Urinary bladder (tissue), 4 donors: ENCODE data around the gene MMP8. TPM values are rescaled to one million over a fixed set of nuclear protein-coding genes. Genes with fewer than 3 reads are reported as not detected.

ENCODE experiments used
- DNase-seq: peaks from one replicate; pipeline ENCODE4 v3.0.0-alpha.2; 2015; ENCODE audit errors: extremely low spot score
- H3K27ac ChIP-seq: one replicate; pipeline ENCODE4 v1.5.1; 2013; ENCODE audit warnings: low read depth, mild to moderate bottlenecking, moderate library complexity
- H3K36me3 ChIP-seq: one replicate; pipeline ENCODE4 v1.6.1; 2013; ENCODE audit warnings: mild to moderate bottlenecking, moderate library complexity; ENCODE audit not compliant: insufficient read depth
- H3K4me1 ChIP-seq: one replicate; pipeline ENCODE4 v1.6.1; 2013; ENCODE audit warnings: mild to moderate bottlenecking, moderate library complexity; ENCODE audit not compliant: insufficient read depth
- H3K4me3 ChIP-seq: one replicate; pipeline ENCODE4 v1.5.1; 2013; ENCODE audit warnings: low read depth, low read length
- WGBS: extraction: QIAGEN DNeasy Blood & Tissue Kit; methylation state at CpG from one replicate; pipeline ENCODE4 v1.1.7; 2013; 5-methylcytosine and 5-hydroxymethylcytosine counted together
- polyA plus RNA-seq: library from polyadenylated mRNA; stranded (reverse); fragments of 200-250 nt; gene quantifications from one replicate; pipeline ENCODE4 v1.2.3, GENCODE V29; 2013
- total RNA-seq: library from RNA; depleted of rRNA; stranded (reverse); fragments of >200 nt; gene quantifications from one replicate; pipeline ENCODE4 v1.2.3, GENCODE V29; 2014
- donor health status: healthy with polysubstance abuse.
- donor health status: healthy.

MMP8 gene, protein sequence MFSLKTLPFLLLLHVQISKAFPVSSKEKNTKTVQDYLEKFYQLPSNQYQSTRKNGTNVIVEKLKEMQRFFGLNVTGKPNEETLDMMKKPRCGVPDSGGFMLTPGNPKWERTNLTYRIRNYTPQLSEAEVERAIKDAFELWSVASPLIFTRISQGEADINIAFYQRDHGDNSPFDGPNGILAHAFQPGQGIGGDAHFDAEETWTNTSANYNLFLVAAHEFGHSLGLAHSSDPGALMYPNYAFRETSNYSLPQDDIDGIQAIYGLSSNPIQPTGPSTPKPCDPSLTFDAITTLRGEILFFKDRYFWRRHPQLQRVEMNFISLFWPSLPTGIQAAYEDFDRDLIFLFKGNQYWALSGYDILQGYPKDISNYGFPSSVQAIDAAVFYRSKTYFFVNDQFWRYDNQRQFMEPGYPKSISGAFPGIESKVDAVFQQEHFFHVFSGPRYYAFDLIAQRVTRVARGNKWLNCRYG
- 1.3 TPM for total RNA-seq
- 0.37 TPM for polyA plus RNA-seq

DNA sequence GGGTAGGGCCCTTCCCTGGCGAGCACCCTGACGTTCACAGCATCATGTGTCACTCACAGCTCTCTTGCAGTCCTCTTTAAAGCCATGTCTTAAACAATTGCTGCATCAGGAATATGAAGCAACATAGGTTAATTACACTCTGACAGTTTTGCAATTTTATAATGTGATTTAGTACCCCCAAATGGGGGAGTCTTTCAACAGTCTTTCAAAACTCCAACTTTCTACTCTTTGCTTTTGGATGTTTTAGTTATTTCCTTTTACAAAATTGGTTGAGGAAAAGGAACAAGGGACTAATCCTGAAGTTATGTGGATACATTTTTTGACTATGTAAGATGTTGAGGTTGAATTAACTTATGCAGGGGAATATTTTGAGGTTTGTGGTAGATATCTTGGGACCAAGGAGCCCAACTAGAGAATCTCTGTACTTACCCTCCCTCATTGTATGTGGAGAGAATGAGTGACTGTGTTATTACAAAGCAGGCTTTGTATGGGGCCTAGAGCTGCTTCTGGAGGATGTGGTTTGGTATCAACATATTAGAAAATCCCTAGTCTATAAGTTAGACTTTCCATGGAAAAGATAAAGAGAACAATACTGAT lies at the start of gene MMP8:
TSS of gene MMP8 (minus strand) at position 51 of the 597 bp plus-strand sequence. CDS start 99 bp downstream, outside the sequence.
- H3K4me1 ChIP-seq = no peaks in the 10 kb centered on the region
- H3K27ac ChIP-seq = no peak within 1 kb of the TSS
- no peak for DNase-seq
- H3K36me3 ChIP-seq = no peaks in the 10 kb centered on the region
- 63% methylated on average over 2 of the region's 2 CpGs for WGBS
- no peak within 1 kb of the TSS for H3K4me3 ChIP-seq

DNA sequence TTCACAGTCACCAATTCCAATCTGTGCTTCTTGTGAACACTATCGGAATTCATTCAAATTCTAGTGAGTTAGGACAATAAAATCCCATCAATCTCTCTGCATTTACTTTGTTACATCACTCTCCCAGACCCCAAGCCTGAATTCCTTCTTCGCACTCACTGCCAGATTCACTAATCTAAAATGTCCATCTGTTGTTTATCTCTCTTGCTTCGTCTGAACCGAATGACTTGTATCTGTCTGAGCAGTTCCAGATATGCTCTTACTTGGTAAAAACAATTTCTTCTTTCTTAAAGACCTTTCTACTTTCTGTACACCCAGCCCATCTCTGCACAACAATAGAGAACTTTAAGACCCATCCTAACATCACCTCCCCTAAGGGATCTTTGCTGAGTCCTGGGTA lies 48.6 kb upstream of the MMP8 start:
- Histone ChIP-seq H3K4me3 (no peak overlapping the region), H3K27ac (no peak overlapping the region), H3K36me3 (no peaks in the 10 kb centered on the region), H3K4me1 (no peaks in the 10 kb centered on the region)
- WGBS = 45% methylated on average over 4 of the region's 4 CpGs
- DNase-seq = no peak

DNA sequence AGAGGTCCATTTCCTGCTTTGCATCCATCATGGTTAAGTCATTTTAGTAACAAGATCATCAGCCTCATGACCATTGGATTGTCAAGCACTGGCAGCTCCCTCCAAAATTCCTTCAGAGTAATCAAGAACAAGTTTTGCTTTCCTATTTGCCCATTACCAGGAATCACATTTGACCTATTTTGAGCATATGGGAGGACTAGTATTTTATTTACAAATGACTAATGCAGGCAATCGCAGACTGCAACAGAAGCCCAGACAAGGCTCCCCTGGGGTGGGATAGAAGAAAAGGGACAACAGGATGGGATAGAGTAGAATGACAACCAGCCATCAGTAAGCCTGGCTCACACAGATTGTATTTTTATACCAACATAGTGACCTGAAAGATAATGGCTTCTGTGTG lies 46.6 kb upstream of the MMP8 start:
- H3K4me3 ChIP-seq = no peak overlapping the region
- DNase-seq = no peak
- no peaks in the 10 kb centered on the region for H3K4me1 ChIP-seq
- H3K36me3 ChIP-seq = no peaks in the 10 kb centered on the region
- no peak overlapping the region for H3K27ac ChIP-seq
- 54% methylated on average over 1 of the region's 1 CpG for WGBS

DNA sequence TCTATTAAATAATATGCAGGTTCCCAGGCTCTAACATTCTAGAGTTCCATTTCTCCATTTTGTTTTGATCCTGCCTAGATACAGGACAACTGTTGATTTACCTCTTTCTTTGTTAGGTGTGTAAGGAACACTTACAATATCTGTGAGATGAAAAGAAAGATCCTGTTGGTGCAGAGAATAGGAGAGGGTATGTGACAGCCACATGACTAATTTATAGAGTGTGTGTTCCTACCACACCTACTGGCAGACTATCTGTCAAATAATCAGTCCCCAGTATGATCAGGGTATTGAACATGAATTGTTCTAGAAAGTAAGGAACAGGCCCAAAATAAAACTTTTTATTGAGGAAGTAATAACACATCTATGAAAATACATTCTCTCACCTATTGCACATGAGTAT lies 45.4 kb upstream of the MMP8 start:
- no peaks in the 10 kb centered on the region for H3K36me3 ChIP-seq
- DNase-seq = no peak
- no peak overlapping the region for H3K27ac ChIP-seq
- no peaks in the 10 kb centered on the region for H3K4me1 ChIP-seq
- no peak overlapping the region for H3K4me3 ChIP-seq

DNA sequence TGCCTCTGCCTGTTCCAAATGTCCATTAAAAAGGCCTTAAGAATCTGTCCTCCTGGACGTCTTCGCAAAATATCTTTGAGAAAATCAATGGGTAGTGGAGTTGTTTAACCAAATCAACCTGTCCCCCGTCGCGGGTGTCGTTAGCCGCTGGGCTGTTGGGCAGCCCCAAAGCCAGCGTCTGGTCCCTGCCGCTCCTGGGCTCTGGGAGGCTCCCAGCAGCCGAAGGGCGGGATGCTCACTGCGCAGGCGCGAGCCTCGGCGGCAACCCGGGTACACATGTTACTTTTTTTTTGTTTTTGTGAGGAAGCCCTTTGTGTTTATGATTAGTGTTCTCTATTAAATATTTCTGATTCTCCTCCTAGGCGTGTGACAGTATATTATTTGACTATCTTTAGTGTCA lies 43.0 kb upstream of the MMP8 start:
- no peaks in the 10 kb centered on the region for H3K4me1 ChIP-seq
- DNase-seq = no peak
- no peak overlapping the region for H3K4me3 ChIP-seq
- H3K36me3 ChIP-seq = no peaks in the 10 kb centered on the region
- 65% methylated on average over 18 of the region's 18 CpGs for WGBS
- H3K27ac ChIP-seq = no peak overlapping the region

DNA sequence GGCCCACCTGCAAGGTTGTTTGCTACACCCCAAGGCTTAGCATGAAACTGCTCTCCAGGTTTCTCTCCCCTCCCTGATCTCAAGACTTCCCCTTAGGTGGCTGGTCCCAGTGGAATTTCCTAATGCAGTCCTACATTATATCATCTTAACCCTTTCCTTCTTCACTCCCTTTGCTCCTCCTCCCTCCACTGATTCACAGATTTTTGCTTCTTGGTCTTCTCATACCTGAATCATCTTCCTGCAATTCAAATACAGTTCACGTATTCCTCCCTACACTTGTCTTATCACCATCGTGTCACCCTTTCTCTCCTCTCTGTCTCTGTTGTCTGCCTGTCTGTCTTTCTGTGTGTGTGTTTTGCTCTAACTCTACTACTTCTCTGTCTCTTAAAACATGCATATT lies 38.7 kb upstream of the MMP8 start:
- DNase-seq = no peak
- WGBS = 82% methylated on average over 2 of the region's 2 CpGs

DNA sequence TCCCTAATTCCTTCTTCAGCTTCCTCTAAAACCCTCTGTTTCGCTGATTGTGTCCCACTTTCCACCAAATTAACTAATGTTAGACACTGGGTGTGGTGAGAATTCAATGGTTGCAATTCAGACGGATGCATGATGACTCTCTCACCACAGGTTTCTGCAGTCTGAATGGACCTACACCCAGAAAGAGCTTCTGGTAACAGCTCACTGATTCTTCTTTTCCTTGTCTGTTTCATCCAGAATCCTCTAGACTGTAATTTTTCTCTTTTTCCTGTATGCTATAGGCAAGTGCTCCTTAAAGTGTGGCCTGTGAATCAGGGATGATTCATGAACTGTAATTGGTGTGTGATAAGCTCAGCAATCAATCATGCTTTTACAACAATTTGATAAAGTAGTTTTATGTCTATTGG lies 37.6 kb upstream of the MMP8 start:
- H3K4me1 ChIP-seq = no peaks in the 10 kb centered on the region
- WGBS = 79% methylated on average over 2 of the region's 2 CpGs
- no peak overlapping the region for H3K4me3 ChIP-seq
- no peaks in the 10 kb centered on the region for H3K36me3 ChIP-seq
- no peak overlapping the region for H3K27ac ChIP-seq
- no peak for DNase-seq

More for the DNA sequence above, 38.7 kb upstream of the MMP8 start:
- Histone ChIP-seq H3K36me3 (no peaks in the 10 kb centered on the region), H3K27ac (no peak overlapping the region), H3K4me3 (no peak overlapping the region), H3K4me1 (no peaks in the 10 kb centered on the region)

DNA sequence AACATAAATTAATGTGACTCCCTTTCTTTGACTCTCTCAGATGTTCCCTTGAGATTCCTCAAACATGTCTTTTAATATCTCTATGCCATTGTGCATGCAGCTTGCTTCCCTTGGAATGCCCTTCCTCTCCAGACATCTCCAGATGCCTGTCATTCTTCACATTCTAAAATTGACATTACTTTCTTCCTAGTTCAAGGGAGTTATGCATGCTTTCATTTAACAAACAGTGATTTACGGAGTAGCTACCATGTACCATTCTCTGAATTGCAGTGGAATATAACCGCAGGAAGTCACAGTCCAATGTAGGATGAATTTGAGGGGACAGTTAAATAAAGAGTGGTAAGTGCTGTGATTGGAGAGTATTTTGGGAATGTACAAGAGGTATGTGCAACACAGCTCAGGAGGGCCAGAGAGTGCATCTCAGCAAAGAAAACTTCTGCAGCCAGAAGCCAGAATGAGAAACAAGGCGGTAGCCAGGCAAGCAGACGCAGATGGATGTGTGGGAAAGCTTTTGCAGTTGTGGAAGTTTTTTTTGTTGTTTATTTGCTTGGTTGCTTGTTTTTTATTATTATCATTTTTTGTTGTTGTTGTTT lies 37.0 kb upstream of the MMP8 start:
- Histone ChIP-seq H3K36me3 (no peaks in the 10 kb centered on the region), H3K27ac (no peak overlapping the region), H3K4me1 (no peaks in the 10 kb centered on the region), H3K4me3 (no peak overlapping the region)
- 93% methylated on average over 4 of the region's 4 CpGs for WGBS
- DNase-seq = no peak

DNA sequence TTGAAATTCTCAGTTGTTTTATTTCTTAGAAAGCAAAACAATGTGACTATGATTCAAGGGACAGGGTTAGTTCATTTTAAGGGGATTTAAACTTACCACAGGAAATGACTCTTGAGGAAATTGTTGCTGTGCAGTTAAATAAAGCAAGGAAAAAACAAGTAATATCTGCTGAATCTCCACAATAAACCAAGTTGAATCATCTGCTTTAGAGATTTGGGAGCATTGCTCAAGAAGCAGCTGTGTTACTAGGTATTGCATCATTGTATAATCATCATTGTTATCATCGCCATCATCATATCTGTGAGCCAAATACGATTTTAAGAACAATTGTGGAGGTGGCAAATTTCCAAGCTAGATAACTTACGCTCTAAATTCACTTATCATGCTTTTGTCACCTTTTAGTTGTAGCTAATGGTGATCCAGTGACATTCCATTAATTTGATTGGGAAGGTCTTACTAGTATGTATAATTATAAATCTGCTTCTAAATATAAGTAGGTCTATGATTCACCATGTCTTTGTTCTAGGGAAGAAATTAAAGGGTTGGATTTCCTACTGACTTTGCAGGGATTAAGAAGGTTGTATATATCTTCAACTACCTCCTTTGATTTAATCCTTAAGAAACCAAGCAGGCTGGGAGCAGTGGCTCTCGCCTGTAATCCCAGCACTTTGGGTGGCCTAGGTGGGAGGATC lies 35.7 kb upstream of the MMP8 start:
- DNase-seq = no peak
- Histone ChIP-seq H3K4me1 (no peaks in the 10 kb centered on the region), H3K4me3 (no peak overlapping the region), H3K27ac (no peak overlapping the region), H3K36me3 (no peaks in the 10 kb centered on the region)
- WGBS = 26% methylated on average over 4 of the region's 4 CpGs

DNA sequence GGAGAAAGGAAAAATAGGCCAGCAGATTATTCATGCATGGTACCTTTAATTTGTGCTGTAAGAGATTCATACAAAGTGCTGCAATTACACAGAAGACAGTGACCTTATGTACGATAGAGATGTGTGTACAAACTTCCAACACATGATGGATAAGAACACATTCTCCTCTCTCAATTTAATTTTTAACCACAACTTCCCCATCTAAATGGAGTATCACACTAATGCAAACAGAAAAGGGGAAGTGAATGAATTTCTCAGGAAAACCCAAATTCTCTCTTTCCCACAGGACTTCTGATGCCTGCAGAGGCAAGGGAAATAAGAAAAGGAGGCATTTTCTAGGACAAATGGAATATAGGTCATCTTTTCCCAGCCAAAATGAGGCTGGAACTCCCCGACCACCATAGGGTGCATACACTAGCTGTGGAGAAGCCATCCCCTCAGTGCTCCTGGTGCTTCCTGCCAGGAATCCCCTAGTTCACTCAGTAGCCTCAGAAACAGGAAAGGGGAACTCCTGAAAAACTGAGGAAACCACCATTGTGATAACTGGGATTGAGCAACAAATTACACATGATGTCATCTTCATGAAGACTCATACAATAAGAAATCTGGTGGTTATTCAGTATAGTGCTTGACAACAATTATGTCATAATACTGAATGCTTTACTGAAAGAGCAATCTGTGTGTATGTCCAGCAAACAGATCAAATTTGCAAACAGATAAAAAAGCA lies 33.2 kb upstream of the MMP8 start:
- WGBS = 70% methylated on average over 2 of the region's 2 CpGs

DNA sequence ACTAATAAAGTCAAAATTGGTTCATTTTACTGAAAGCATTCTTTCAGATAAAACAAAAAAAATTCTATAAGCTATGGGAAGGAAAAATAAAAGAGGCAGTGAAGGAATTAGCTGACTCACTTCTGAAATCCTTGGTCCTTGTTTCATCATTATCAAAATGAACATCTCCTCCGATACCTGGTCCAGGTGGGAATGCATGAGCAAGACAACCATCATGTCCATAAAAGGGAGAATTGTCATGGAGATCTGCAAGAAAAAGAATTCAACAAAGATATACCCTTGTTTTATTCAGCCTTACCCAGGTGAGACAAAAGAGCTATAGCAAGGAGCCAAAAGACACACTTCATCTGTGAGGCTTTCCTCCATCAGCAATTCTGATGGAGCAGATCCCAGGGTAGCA lies 28.5 kb upstream of the MMP8 start:
- 96% methylated on average over 1 of the region's 1 CpG for WGBS
- no peak for DNase-seq
- H3K4me1 ChIP-seq = no peaks in the 10 kb centered on the region
- H3K4me3 ChIP-seq = no peak overlapping the region
- H3K27ac ChIP-seq = no peak overlapping the region
- H3K36me3 ChIP-seq = no peaks in the 10 kb centered on the region

More for the DNA sequence above, 33.2 kb upstream of the MMP8 start:
- no peak overlapping the region for H3K4me3 ChIP-seq
- no peaks in the 10 kb centered on the region for H3K4me1 ChIP-seq
- H3K36me3 ChIP-seq = no peaks in the 10 kb centered on the region
- no peak for DNase-seq
- H3K27ac ChIP-seq = no peak overlapping the region

DNA sequence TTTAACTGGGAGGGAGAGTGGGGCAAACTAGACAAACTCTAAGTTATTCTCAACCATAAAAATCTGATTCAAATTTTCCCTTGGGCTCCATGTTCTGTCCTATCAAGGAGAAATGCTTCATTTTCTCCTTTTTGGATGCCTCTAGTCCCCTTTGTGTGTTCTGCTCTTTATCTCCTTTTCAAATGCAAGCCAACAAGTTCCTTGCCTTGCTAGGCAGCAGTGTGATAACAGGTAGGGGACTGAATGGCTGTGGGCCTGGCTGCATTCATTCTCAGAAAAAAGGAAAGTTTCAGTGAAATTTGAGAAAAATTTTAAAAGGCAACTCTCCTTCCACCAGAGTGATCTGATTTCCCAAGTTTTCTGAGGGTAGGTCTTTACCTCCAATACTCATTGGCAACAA lies 26.9 kb upstream of the MMP8 start:
- Histone ChIP-seq H3K4me3 (no peak overlapping the region), H3K4me1 (no peaks in the 10 kb centered on the region), H3K27ac (no peak overlapping the region), H3K36me3 (no peaks in the 10 kb centered on the region)
- no peak for DNase-seq

DNA sequence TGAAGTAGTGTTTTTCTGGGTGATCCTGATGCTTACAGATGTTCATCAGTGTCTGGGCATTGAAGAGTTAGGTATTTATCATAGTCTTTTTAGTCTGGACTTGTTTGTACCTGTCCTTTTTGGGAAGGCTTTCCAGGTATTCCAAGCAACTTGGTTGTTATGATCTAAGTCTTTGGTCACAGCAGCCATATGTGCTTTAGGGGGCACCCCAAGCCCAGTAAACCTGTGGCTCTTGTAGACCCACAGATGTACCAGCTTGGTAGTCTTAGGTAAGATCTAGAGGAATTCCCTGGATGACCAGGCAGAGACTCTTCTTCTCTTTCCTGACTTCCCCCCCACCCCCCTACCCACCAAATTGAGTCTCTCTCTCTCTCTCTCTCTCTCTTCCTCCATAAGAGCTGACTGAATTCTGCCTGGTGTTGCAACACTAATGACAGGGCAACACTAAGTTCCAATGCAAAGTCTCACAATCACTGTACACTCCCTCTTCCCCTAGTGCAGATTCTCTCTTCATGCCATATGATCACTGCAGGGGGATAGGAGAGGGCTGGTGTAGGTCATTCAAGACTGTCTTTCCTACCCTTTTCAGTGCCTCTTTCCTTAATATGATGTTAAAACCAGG lies 24.5 kb upstream of the MMP8 start:
- H3K4me1 ChIP-seq = no peaks in the 10 kb centered on the region
- H3K27ac ChIP-seq = no peak overlapping the region
- no peaks in the 10 kb centered on the region for H3K36me3 ChIP-seq
- no peak for DNase-seq
- H3K4me3 ChIP-seq = no peak overlapping the region
